Measurements from ENCODE around the gene ID4.

ID4 gene

GRCh38 chr6:19860235-19860877 lies 23.2 kb downstream of the ID4 start:
- no peak for FAIRE-seq

- FAIRE-seq = no peak
Measured at GRCh38 chr6:19864285-19864684, 27.1 kb downstream of the ID4 start.

GRCh38 chr6:19865178-19865577 lies 28.0 kb downstream of the ID4 start:
- FAIRE-seq = no peak

DNA sequence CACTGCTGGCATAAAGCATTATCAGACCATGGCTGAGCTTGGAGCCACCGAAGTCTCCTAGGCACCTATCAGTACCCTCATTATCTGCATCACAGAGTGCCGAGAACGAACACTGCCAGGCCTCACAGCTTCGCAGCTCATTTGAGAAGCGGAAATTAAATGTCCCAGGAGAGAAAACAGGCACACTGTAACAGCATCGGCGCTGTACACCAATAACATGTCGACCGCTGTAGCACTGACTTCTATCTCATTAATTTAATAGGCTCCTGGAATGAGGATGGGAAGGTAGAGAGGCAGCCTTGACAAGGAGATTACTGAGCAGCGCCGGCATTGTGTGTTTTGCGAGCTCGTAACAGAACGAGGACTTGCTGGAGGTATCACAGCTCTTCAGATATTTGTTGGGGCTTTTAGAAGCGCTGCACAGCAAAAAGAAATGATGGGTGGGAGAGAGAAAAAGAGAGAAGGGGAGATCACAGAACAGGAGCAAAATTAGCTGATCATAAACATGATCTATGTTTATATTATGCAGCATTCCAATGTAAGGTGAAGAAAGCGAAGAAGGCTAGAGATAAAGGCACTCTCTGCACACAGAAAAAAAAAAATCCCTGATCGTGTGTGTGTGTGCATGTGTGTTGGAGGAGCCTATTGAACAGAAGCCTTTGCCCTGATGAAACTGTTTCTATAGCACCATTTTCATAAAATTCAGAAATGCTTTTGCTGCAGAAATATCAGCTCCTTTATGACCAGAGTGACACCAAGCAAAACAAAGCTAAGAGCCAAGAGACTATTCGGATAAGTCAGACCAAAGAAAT lies 29.2 kb downstream of the ID4 start:
- no peak for FAIRE-seq

GRCh38 chr6:19866985-19867627 lies 29.9 kb downstream of the ID4 start:
- no peak for FAIRE-seq

- no peak for FAIRE-seq
Measured at GRCh38 chr6:19869464-19869863, 32.3 kb downstream of the ID4 start.

GRCh38 chr6:19870322-19870721 lies 33.2 kb downstream of the ID4 start:
- FAIRE-seq = no peak

- FAIRE-seq = no peak
Measured at GRCh38 chr6:19873031-19873430, 35.9 kb downstream of the ID4 start.

GRCh38 chr6:19876672-19877071 lies 39.5 kb downstream of the ID4 start:
- no peak for FAIRE-seq

DNA sequence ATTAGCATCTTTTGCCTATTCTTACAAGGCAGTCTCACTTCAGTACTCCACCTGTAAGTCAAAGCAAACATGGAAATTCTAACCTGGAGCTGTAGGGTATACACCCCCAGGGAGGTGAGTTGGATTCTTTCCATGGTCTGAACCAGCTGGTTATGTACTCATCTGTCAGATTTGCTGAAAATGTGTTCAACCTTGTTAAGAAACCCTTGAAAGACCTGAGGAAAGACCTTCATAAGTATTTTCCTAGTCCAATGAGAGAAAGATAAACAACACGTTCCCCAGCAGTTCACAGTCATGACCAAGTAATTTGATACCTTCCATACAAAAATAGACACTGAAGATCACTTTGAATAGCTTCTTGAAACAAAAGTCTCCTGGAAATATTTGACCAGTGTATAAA lies 42.5 kb downstream of the ID4 start:
- FAIRE-seq = no peak

DNA sequence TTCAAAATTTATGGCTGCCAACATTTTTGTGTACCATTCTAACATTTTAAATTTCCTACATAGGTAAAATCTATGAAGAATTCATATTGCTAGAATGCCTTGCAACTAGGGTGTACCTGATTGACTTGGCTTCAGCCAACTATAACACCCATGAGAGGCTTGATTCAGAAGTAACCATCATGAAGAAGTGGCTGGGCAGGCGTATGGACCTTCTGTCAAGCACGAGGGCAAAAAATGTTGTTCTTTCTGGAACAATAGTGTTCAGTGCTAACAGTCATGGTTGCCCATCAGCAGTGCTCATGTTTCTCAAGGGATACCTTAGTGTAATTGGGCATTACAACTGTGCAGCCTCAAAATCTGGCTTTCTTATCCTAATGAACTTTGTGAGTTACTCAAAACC lies 42.9 kb downstream of the ID4 start:
- no peak for FAIRE-seq

DNA sequence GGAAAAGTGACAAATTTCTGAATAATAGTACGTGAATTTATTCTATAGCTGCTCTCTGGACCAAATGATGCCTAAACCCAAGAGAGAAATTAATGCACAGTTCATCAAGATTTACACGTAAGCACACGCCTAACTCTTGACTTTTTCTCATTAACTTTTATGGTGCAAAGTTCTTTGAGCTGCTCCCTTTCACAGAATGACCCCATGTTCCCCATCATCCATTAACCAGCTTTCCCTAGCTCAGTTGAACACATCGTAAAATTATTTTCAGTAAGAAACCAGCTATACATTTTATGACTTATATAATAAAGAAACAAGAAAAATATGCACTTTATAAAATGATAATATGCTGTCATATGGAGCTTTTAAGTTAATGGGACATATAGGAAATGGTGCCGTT lies 54.3 kb downstream of the ID4 start:
- no peak for FAIRE-seq

Data from endometrium (tissue), 2 donors.